HEK293 (cell line): ENCODE results near the gene ZNF804A.

Experiments
- CTCF ChIA-PET: fragments of 350-600 bp; formaldehyde crosslinking; extraction: SDS; loops from one replicate; lab custom pipeline; 2021; ENCODE audit warnings: antibody characterized with exemption; lab: Yijun Ruan, JAX
- POLR2A ChIA-PET: fragments of 300-600 bp; formaldehyde crosslinking; extraction: SDS; loops from one replicate; lab custom pipeline; 2020; ENCODE audit warnings: antibody characterized with exemption, inconsistent platforms; lab: Yijun Ruan, JAX
- H3K27ac ChIP-seq: fragments of 200-500 bp; sonication (Bioruptor generic); 2 replicates; pipeline ENCODE4 v1.5.1; 2014; ENCODE audit warnings: low read depth, low read length, control low read depth, inconsistent platforms; ENCODE audit errors: extremely low read depth
- H3K36me3 ChIP-seq, 2 experiments: fragments of 200-500 bp in 1 of 2; sonication (Bioruptor generic) in 1 of 2; 1 replicate in 1 of 2; 2 replicates in 1 of 2; pipeline ENCODE4 v1.5.1; 2014 to 2017; ENCODE audit warnings: inconsistent platforms in 2 of 2, low read length in 2 of 2; ENCODE audit not compliant: control insufficient read depth in 2 of 2, insufficient read depth in 1 of 2
- H3K4me1 ChIP-seq: fragments of 200-500 bp; sonication (Bioruptor generic); 2 replicates; pipeline ENCODE4 v1.5.1; 2014; ENCODE audit warnings: mild to moderate bottlenecking, low read length, inconsistent platforms; ENCODE audit not compliant: control insufficient read depth, insufficient read depth
- H3K4me3 ChIP-seq: 2 replicates; pipeline ENCODE4 v1.5.1; 2011; ENCODE audit warnings: low read depth, mild to moderate bottlenecking, control low read depth, low read length, moderate library complexity
- H3K9me3 ChIP-seq: fragments of 200-500 bp; sonication (Bioruptor generic); 2 replicates; pipeline ENCODE4 v1.5.1; 2014; ENCODE audit warnings: low read depth, low read length, inconsistent platforms; ENCODE audit not compliant: control insufficient read depth, insufficient read depth
- GFI1B ChIP-seq: fragments of 450-650 bp; formaldehyde crosslinking; IDR thresholded peaks from 2 replicates; pipeline ENCODE4 v1.5.1; 2016; ENCODE audit warnings: missing biosample characterization, missing genetic modification characterization
- HIC1 ChIP-seq: fragments of 450-650 bp; formaldehyde crosslinking; IDR thresholded peaks from 2 replicates; pipeline ENCODE4 v1.5.1; 2016; ENCODE audit warnings: missing biosample characterization, missing genetic modification characterization
- OSR2 ChIP-seq: fragments of 450-650 bp; formaldehyde crosslinking; IDR thresholded peaks from 2 replicates; pipeline ENCODE4 v1.5.1; 2016; ENCODE audit warnings: missing biosample characterization, missing genetic modification characterization
- SALL2 ChIP-seq: fragments of 450-650 bp; formaldehyde crosslinking; IDR thresholded peaks from 2 replicates; pipeline ENCODE4 v1.5.0; 2017; ENCODE audit warnings: missing biosample characterization, mild to moderate bottlenecking, missing genetic modification characterization, borderline replicate concordance
- TSHZ1 ChIP-seq: fragments of 450-650 bp; formaldehyde crosslinking; IDR thresholded peaks from 2 replicates; pipeline ENCODE4 v1.5.1; 2016; ENCODE audit warnings: missing biosample characterization, missing genetic modification characterization, borderline replicate concordance
- ZBTB26 ChIP-seq: fragments of 450-650 bp; formaldehyde crosslinking; optimal IDR thresholded peaks from 2 replicates; pipeline ENCODE3; 2016; ENCODE audit warnings: missing biosample characterization, mild to moderate bottlenecking, missing genetic modification characterization
- ZFHX2 ChIP-seq: fragments of 450-650 bp; formaldehyde crosslinking; conservative IDR thresholded peaks from 2 replicates; pipeline ENCODE4 v1.5.1; 2016; ENCODE audit warnings: missing biosample characterization, missing genetic modification characterization
- ZFP41 ChIP-seq: fragments of 450-650 bp; formaldehyde crosslinking; IDR thresholded peaks from 2 replicates; pipeline ENCODE4 v1.5.1; 2016; ENCODE audit warnings: missing biosample characterization, missing genetic modification characterization, borderline replicate concordance
- ZNF239 ChIP-seq: fragments of 450-650 bp; formaldehyde crosslinking; IDR thresholded peaks from 2 replicates; pipeline ENCODE4 v1.5.1; 2016; ENCODE audit warnings: missing biosample characterization, missing genetic modification characterization
- ZNF24 ChIP-seq: fragments of 450-650 bp; formaldehyde crosslinking; IDR thresholded peaks from 2 replicates; pipeline ENCODE4 v1.5.1; 2016; ENCODE audit warnings: missing biosample characterization, missing genetic modification characterization
- ZNF521 ChIP-seq: fragments of 450-650 bp; formaldehyde crosslinking; IDR thresholded peaks from 2 replicates; pipeline ENCODE4 v1.5.1; 2017; ENCODE audit warnings: missing biosample characterization, mild to moderate bottlenecking, missing genetic modification characterization
- ZNF548 ChIP-seq: fragments of 450-650 bp; formaldehyde crosslinking; IDR thresholded peaks from 2 replicates; pipeline ENCODE4 v1.5.1; 2016; ENCODE audit warnings: missing biosample characterization, missing genetic modification characterization
- ZNF549 ChIP-seq: fragments of 450-650 bp; IDR thresholded peaks from 2 replicates; pipeline ENCODE4 v1.5.1; 2018; ENCODE audit warnings: missing biosample characterization, missing genetic modification characterization, mild to moderate bottlenecking, inconsistent platforms, moderate library complexity
- ZNF555 ChIP-seq: fragments of 450-650 bp; formaldehyde crosslinking; conservative IDR thresholded peaks from 2 replicates; pipeline ENCODE4 v1.5.1; 2017; ENCODE audit warnings: missing biosample characterization, mild to moderate bottlenecking, missing genetic modification characterization, inconsistent platforms
- ZNF768 ChIP-seq: fragments of 450-650 bp; formaldehyde crosslinking; IDR thresholded peaks from 2 replicates; pipeline ENCODE4 v1.5.1; 2018; ENCODE audit warnings: missing biosample characterization, mild to moderate bottlenecking, missing genetic modification characterization
- ZNF791 ChIP-seq: fragments of 450-650 bp; formaldehyde crosslinking; IDR thresholded peaks from 2 replicates; pipeline ENCODE4 v1.5.1; 2016; ENCODE audit warnings: missing biosample characterization, missing genetic modification characterization
- TF ChIP-seq, protein P1 (sequence below): fragments of 450-650 bp; formaldehyde crosslinking; IDR thresholded peaks from 2 replicates; pipeline ENCODE4 v1.5.1; 2016; ENCODE audit warnings: missing biosample characterization, missing genetic modification characterization
- TF ChIP-seq, protein P2 (sequence below): fragments of 450-650 bp; formaldehyde crosslinking; IDR thresholded peaks from 2 replicates; pipeline ENCODE4 v1.5.1; 2017; ENCODE audit warnings: missing biosample characterization, missing genetic modification characterization
- TF ChIP-seq, protein P3 (sequence below): fragments of 450-650 bp; formaldehyde crosslinking; IDR thresholded peaks from 2 replicates; pipeline ENCODE4 v1.5.1; 2017; ENCODE audit warnings: missing biosample characterization, missing genetic modification characterization

The ZNF804A gene

GRCh38 chr2:184598316-184599053 is at the start of gene ZNF804A:
Gene ZNF804A, plus strand, starts transcription at chr2:184598529. Its CDS starts 431 bp downstream, at chr2:184598960.
- POLR2A ChIA-PET: no interaction called here
- H3K36me3 ChIP-seq: no peaks in the 10 kb centered on the region
- H3K4me1 ChIP-seq: no peaks in the 10 kb centered on the region; the same call in 1 of the 2 replicates
- no peaks in the 10 kb centered on the region for H3K9me3 ChIP-seq
- peak within 1 kb of the TSS; percentile 55 for H3K4me3 ChIP-seq
- no peak within 1 kb of the TSS for H3K27ac ChIP-seq
- no peak for TF ChIP-seq ZNF521 (tag by site-specific recombination)
- TF ChIP-seq ZFHX2 (tag by site-specific recombination): peak; percentile 43; the same call in 1 of the 2 replicates
- TF ChIP-seq ZBTB26 (tag by site-specific recombination): peak; percentile 70
- no peak for TF ChIP-seq ZNF555 (tag by site-specific recombination)
- CTCF ChIA-PET: interaction anchor here (0.9 kb wide), 1 partner anchor 13 kb away, joined by 5 read pairs; no protein-coding TSS in a partner anchor

GRCh38 chr2:184549153-184549552 is 49.2 kb upstream of the ZNF804A start:
- Histone ChIP-seq H3K27ac (no peak overlapping the region), H3K4me1 (no peaks in the 10 kb centered on the region), H3K4me3 (no peak overlapping the region), H3K9me3 (no peaks in the 10 kb centered on the region), H3K36me3 (no peaks in the 10 kb centered on the region)
- CTCF ChIA-PET: no interaction called here
- POLR2A ChIA-PET: no interaction called here
- no peak for TF ChIP-seq ZNF768 (tag by site-specific recombination)
- no peak for TF ChIP-seq HIC1 (tag by site-specific recombination)
- no peak for TF ChIP-seq ZNF548
- TF ChIP-seq, protein P1, sequence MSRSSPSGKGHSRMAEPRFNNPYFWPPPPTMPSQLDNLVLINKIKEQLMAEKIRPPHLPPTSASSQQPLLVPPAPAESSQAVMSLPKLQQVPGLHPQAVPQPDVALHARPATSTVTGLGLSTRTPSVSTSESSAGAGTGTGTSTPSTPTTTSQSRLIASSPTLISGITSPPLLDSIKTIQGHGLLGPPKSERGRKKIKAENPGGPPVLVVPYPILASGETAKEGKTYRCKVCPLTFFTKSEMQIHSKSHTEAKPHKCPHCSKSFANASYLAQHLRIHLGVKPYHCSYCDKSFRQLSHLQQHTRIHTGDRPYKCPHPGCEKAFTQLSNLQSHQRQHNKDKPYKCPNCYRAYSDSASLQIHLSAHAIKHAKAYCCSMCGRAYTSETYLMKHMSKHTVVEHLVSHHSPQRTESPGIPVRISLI (tag by site-specific recombination): no peak
- no peak for TF ChIP-seq GFI1B
- TF ChIP-seq ZNF239 (tag by site-specific recombination): no peak
- no peak for TF ChIP-seq SALL2 (tag by site-specific recombination)
- TF ChIP-seq, protein P2, sequence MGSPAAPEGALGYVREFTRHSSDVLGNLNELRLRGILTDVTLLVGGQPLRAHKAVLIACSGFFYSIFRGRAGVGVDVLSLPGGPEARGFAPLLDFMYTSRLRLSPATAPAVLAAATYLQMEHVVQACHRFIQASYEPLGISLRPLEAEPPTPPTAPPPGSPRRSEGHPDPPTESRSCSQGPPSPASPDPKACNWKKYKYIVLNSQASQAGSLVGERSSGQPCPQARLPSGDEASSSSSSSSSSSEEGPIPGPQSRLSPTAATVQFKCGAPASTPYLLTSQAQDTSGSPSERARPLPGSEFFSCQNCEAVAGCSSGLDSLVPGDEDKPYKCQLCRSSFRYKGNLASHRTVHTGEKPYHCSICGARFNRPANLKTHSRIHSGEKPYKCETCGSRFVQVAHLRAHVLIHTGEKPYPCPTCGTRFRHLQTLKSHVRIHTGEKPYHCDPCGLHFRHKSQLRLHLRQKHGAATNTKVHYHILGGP (tag by site-specific recombination): no peak
- no peak for TF ChIP-seq ZFP41 (tag by site-specific recombination)
- TF ChIP-seq, protein P3, sequence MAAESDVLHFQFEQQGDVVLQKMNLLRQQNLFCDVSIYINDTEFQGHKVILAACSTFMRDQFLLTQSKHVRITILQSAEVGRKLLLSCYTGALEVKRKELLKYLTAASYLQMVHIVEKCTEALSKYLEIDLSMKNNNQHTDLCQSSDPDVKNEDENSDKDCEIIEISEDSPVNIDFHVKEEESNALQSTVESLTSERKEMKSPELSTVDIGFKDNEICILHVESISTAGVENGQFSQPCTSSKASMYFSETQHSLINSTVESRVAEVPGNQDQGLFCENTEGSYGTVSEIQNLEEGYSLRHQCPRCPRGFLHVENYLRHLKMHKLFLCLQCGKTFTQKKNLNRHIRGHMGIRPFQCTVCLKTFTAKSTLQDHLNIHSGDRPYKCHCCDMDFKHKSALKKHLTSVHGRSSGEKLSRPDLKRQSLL (tag by site-specific recombination): no peak
- no peak for TF ChIP-seq OSR2
- TF ChIP-seq ZNF791 (tag by site-specific recombination): no peak
- no peak for TF ChIP-seq ZNF24 (tag by site-specific recombination)
- TF ChIP-seq TSHZ1 (tag by site-specific recombination): no peak
- no peak for TF ChIP-seq ZNF549 (tag by site-specific recombination)
